ENCODE measurements around the gene CDH13. TPM values are rescaled to one million over a fixed set of nuclear protein-coding genes. Genes with fewer than 3 reads are reported as not detected.

The CDH13 gene
- total and polyA plus RNA-seq, 2 experiments from 2014 or later, result 1.2 to 1.5 TPM

GRCh38 chr16:83807327-83807709 is 1180.5 kb downstream of the CDH13 start:
- no peaks in the 10 kb centered on the region for H3K27me3 ChIP-seq
- DNase-seq (ENCODE audit: low spot score), result no peak
- H3K4me3 ChIP-seq, result no peak overlapping the region
- H3K27ac ChIP-seq, result no peak overlapping the region
- H3K9me2 ChIP-seq (replicated peaks; ENCODE audit: insufficient read depth), result no peaks in the 10 kb centered on the region
- no peaks in the 10 kb centered on the region for H3K9me3 ChIP-seq (ENCODE audit: low read depth)
- H4K20me1 ChIP-seq (ENCODE audit: insufficient read depth, poor library complexity, severe bottlenecking), result peaks cover 3% of the 10 kb centered on the region
- peak overlapping the region; percentile 71 for H3K4me2 ChIP-seq
- TF ChIP-seq CTCF (IDR thresholded peaks at IDR 0.05; ENCODE audit: poor library complexity) (no peak), EZH2 (IDR thresholded peaks at IDR 0.05; ENCODE audit: borderline replicate concordance) (no peak), EZH2phosphoT487 (IDR thresholded peaks at IDR 0.05; ENCODE audit: low read depth, severe bottlenecking, unreplicated experiment) (no peak)
- H3K36me3 ChIP-seq (replicated peaks; ENCODE audit: insufficient read depth, low read depth), result no peaks in the 10 kb centered on the region
- whole genome bisulfite sequencing (ENCODE audit: low lambda C conversion rate, missing lambda C conversion rate), result 92% methylated on average over 8 of the region's 8 CpGs
- peak overlapping the region; percentile 72 for H2AFZ ChIP-seq
- H3K79me2 ChIP-seq, result peaks cover 37% of the 10 kb centered on the region
- peaks cover 6% of the 10 kb centered on the region for H3K4me1 ChIP-seq (ENCODE audit: insufficient read depth)

- Histone ChIP-seq H2AFZ (peak within 1 kb of the TSS; percentile 86), H4K20me1 (ENCODE audit: insufficient read depth, poor library complexity, severe bottlenecking) (peaks cover 3% of the 10 kb centered on the region), H3K4me2 (peak within 1 kb of the TSS; percentile 88), H3K27ac (peak within 1 kb of the TSS; percentile 70), H3K27me3 (no peaks in the 10 kb centered on the region), H3K9me3 (ENCODE audit: low read depth) (no peaks in the 10 kb centered on the region), H3K4me3 (peak within 1 kb of the TSS; percentile 77), H3K4me1 (ENCODE audit: insufficient read depth) (peaks cover 6% of the 10 kb centered on the region), H3K79me2 (peaks cover 37% of the 10 kb centered on the region), H3K9me2 (replicated peaks; ENCODE audit: insufficient read depth) (no peaks in the 10 kb centered on the region), H3K36me3 (replicated peaks; ENCODE audit: insufficient read depth, low read depth) (no peaks in the 10 kb centered on the region)
- DNase-seq (ENCODE audit: low spot score), result peak; percentile 97
- WGBS (ENCODE audit: low lambda C conversion rate, missing lambda C conversion rate), result 3% methylated on average over 44 of the region's 76 CpGs
- TF ChIP-seq CTCF (IDR thresholded peaks at IDR 0.05; ENCODE audit: poor library complexity) (no peak), EZH2 (IDR thresholded peaks at IDR 0.05; ENCODE audit: borderline replicate concordance) (no peak), EZH2phosphoT487 (IDR thresholded peaks at IDR 0.05; ENCODE audit: low read depth, severe bottlenecking, unreplicated experiment) (no peak)
Observed at GRCh38 chr16:83807710-83808572, 1181.2 kb downstream of the CDH13 start, which contains the start of gene HSBP1. Gene HSBP1 (plus strand): TSS chr16:83807978. CDS start chr16:83808077, 99 bp downstream.

GRCh38 chr16:83808573-83809014 is 1181.8 kb downstream of the CDH13 start:
- H3K27ac ChIP-seq, result peak overlapping the region; percentile 70
- peaks cover 37% of the 10 kb centered on the region for H3K79me2 ChIP-seq
- H3K27me3 ChIP-seq, result no peaks in the 10 kb centered on the region
- peak overlapping the region; percentile 86 for H2AFZ ChIP-seq
- H3K4me1 ChIP-seq (ENCODE audit: insufficient read depth), result peaks cover 6% of the 10 kb centered on the region
- H4K20me1 ChIP-seq (ENCODE audit: insufficient read depth, poor library complexity, severe bottlenecking), result peaks cover 3% of the 10 kb centered on the region
- TF ChIP-seq CTCF (IDR thresholded peaks at IDR 0.05; ENCODE audit: poor library complexity) (no peak), EZH2phosphoT487 (IDR thresholded peaks at IDR 0.05; ENCODE audit: low read depth, severe bottlenecking, unreplicated experiment) (no peak), EZH2 (IDR thresholded peaks at IDR 0.05; ENCODE audit: borderline replicate concordance) (no peak)
- H3K4me3 ChIP-seq, result peak overlapping the region; percentile 77
- no peaks in the 10 kb centered on the region for H3K9me3 ChIP-seq (ENCODE audit: low read depth)
- H3K36me3 ChIP-seq (replicated peaks; ENCODE audit: insufficient read depth, low read depth), result no peaks in the 10 kb centered on the region
- no peak for DNase-seq (ENCODE audit: low spot score)
- WGBS (ENCODE audit: low lambda C conversion rate, missing lambda C conversion rate), result 18% methylated on average over 11 of the region's 11 CpGs
- H3K9me2 ChIP-seq (replicated peaks; ENCODE audit: insufficient read depth), result no peaks in the 10 kb centered on the region
- peak overlapping the region; percentile 88 for H3K4me2 ChIP-seq

All from hepatocyte (in vitro differentiated cells).